HG03460 (cell line): Measurements from ENCODE around the gene LHX6.
A peak's percentile ranks its signal among the peaks of the same experiment; 100 is the strongest.

ENCODE experiments used
- ATAC-seq: cut with Tn5 transposase; IDR thresholded peaks from one replicate; pipeline ENCODE4 v1.9.1; 2021; ENCODE audit not compliant: unreplicated experiment

Gene LHX6

DNA sequence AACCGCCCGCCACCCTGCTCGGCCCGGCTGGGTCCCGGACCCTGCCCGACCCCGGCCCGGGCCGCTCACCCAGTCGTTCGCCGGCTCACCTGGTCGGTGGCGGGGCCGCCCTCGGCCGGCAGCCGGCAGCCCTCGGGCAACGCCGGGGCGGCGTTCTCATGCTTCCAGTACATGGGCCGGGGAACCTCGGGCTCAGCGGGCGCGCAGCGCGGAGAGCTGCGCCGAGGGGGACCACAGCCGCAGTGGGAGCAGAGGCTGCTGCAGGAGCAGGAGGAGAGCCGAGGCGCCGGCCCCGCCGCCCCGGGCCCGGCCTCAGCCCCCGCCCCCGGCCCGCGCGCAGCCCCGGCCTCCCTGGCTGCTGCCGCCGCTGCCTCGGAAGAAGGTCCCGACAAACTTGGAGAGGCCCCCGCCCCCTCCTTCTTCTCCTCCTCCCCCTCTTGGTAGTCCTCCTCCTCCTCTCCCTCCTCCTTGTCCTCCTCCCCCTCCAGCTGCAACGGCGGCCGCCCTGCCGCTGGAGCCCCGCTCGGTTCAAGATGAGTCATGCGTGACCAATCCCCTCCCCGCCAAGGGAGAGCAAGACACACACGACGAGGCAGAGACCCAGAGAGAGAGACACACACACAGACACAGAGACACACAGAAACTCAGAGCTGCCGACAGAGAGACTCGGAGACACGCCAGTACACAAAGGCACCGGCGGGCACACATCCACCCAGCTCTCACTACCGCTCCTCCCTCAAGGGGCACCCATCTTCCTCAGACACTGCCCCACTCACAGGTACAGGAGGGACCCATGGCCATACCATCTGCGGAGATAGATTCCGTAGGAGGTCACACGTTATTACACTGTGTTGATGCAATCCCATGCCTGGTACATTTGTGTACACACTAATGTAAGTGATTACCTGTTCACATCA is at the start of gene LHX6:
Gene LHX6, minus strand, starts transcription at position 390 of the 917 bp plus-strand sequence. Its CDS starts 217 bp downstream, at position 173.
- no peak for ATAC-seq

DNA sequence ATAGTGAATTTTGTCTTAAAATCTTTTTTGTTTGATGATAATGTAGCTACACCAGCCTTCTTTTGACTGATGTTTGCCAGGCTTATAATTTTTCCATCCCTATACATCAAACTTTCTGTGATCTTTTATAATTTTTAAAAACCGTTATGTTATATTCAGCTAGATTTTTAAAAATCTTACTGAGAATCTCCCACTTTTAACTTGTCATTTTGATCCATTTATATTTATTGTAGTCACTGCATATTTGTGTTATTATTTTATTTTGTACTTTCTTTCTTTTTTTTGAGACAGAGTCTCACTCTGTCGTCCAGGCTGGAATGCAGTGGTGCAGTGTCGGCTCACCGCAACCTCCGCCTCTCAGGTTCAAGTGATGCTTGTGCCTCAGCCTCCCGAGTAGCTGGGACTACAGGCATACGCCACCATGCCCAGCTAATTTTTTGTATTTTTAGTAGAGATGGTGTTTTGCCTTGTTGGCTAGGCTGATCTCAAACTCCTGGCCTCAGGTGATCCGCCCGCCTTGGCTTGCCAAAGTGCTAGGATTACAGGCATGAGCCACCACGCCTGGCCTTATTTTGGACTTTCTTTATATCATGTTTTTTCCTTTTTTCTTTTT is 48.6 kb upstream of the LHX6 start:
- ATAC-seq = no peak

DNA sequence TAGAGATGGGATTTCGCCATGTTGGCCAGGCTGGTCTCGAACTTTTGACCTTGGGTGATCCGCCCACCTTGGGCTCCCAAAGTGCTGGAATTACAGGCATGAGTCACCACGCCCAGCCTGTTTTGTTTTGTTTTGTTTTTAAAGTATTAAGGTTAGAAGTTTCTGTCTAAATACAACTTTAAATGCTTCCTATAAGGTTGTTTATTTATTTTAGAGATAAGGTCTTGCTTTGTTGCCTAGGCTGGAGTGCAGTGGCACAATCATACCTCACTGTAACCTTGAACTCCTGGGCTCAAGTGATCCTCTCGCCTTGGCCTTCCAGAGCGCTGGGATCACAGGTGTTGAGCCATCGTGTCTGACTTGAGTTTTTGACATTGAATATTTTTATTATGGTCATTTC is 47.3 kb upstream of the LHX6 start:
- ATAC-seq = no peak

DNA sequence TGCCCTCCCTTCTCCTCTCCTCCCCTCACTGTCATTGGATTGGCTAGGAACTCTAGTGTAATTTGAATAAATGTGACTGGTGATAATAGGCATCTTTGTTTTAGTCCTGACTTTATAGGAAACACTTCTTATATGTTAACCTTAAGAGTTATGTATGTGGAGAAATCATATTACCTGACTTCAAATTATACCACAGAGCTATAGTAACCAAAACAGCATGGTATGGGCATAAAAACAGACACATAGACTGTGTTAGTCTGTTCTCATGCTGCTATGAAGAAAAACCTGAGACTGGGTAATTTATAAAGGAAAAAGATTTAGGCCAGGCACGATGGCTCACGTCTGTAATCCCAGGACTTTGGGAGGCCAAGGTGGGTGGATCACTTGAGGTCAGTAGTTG is 45.3 kb upstream of the LHX6 start:
- ATAC-seq = no peak

DNA sequence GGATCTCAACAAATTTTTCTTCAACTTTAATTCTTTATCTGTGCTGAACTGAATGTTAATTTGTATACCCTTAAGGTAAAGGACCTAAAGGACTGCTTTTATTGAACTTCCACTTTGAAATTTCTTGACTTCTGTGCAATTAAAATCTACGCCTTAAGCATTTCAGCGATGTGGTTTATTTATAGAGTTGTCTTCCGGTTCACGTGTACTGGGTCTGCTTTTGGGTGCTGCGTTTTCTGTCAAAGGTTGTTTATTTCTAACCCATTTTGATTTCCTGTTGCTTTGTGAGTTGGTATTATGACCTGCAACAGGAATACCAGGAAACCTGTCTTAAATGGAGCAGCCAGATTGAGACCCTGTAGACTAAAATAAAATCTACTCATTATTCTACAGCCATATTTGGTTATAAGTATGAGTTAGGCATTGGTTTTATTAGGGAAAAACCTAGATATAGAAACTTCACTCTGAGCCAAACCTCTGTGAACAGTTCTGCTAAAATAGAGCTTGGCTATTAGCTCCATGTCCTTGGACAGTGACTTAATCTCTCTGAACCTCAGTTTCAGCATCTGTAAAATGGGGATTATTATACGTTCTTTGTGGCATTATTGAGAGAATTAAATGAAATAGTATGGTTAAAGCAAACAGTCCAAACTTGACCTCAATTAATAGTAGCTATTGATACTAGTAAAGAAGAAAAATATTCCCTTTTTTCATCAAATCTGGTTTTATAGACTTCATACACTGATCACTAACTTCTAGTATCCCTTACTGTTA is 39.5 kb upstream of the LHX6 start:
- ATAC-seq = no peak

DNA sequence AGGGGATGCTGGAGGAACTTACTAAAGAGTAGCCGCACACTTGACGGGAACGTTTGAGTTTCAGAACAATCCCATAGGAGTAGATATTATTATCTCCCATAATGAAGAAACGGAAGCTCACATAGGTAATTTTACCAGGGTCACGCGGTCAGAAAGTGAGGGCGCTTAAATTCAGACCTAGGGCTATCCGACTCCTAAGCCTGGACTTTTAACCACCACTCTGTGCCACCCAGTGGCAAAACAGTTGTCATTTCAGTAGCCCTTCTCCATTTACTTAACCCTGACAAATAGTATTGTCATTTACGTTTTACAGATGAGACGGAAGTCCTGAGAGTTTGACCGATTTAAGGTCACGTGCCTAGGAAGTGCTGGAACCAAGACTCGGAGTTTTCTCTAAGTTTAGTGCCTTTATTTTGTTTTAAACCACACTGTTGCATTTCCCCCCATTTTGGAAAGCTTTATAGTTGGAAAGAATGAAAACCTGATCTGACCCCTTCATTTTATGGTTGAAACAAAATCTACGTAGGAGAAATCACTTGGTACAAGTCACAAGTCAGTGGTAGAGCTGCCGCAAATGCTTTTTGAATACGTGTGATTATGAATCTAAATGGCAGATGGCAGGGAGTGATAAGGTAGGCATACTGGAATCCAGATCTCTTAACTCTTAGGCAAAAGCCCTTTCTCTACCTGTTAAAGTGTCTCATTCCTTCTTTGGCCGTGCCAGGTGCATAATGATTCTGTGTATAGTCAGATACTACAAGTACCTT is 36.6 kb upstream of the LHX6 start:
- peak; percentile 29 for ATAC-seq

DNA sequence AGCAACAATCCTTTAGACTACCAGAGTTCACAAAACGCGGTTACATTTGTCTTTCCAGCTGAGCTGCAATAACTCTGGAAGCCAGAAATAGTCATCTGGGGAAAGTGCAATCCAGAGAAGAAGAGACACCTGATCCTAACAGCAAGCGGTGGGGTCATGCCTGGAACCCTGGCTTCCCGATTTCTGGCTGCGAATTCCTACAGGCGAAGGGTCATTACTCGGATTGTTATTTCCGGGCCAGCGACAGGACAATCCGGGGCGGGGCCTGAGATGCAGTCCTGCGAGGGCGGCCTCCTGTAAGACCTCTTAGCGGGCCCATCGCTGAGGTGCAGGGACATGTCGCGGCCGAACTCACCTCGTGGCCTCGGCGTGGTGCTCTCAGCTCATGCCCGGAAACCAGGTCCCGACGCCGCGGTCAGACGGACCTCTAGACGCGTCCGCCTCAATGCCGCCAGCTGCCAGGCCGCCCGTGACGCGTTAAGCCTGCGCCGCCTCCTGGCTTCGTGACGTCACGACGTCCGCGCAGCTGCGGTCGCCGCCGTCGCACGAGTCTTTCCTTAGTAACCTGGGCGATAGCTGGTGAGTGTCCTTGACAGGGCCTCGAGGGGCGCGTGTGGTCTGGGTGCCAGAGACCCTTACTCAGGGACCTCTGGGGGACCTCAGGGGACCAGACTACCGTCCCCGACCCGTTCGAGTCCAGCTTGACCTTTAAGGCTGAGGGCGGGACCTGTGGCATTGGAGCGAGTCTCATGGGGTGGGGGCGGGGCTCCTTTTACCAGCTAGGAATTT is 35.8 kb upstream of the LHX6 start, which contains the start of the genes MRRF and RBM18:
Gene MRRF, plus strand, starts transcription at position 523 of the 789 bp plus-strand sequence. CDS start 6,010 bp downstream, outside the sequence.
Gene RBM18, minus strand, starts transcription at position 481 of the 789 bp plus-strand sequence. CDS start 3,348 bp downstream, outside the sequence.
- peak; percentile 80 for ATAC-seq

DNA sequence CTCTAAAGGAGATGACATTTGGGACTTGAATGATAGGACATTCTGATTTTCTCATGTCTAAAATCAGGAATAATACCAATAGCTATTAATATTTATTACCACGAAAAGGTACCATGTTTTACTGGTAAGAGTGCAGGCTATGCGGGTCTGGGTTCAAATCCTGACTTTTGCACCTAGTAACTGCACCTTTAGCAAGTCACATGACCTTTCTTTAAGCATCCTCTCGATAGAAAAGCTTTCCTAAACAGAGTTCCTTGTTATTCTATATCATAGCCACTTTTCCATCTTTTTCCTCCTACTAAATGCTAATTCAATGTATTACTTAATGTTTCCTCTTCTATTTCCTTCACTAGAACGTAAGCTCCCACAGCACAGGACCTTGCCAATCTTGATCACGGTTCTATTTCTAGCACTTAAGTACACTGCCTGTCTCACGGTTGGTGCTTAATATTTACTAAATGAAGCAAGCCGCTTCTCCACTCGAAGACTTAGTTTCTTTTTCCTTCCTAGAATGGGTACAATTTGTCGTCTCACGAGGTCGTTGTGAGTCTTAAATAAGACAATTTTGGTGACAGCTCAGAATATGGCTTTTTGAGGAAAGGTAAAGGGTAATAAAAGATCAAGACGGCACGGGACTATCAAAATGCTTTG is 35.1 kb upstream of the LHX6 start:
- no peak for ATAC-seq

DNA sequence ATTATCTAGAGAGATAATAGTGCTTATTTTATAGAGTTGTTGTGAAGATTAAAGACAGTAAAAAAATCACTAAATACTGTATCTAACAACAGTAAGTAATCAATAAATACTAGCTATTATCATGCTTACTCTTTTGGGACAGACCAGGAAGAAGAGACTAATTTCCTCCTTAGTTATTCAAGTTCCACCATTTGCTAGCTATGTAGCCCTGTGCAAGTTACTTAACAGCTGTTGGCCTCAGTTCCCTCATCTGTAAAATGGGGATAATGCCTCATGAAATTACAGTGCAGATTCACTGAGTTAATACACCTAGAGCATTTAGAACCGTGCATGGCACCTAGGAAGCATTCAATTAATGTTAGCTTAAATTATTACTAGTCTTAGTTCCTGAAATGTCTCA is 33.3 kb upstream of the LHX6 start:
- no peak for ATAC-seq

DNA sequence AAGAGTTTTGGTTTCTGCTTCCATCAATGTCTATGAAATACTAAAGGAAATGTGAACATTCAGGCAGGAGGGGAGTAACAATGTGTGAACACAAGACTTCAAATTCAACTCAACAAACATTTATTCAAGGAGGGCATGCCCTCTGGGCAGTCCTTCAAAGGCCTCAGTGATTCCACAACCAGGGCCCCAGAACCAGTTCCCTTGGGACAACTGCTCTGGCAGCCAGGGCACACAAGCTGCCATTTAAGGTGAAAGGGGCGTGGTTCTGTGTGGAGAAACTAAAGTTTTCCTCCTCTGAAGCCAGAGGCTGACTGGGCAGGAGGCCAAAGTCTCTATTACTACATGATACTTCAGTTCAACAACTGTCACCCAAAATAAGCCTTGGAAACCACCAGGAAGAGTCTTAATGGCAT is 32.7 kb upstream of the LHX6 start:
- ATAC-seq = no peak

DNA sequence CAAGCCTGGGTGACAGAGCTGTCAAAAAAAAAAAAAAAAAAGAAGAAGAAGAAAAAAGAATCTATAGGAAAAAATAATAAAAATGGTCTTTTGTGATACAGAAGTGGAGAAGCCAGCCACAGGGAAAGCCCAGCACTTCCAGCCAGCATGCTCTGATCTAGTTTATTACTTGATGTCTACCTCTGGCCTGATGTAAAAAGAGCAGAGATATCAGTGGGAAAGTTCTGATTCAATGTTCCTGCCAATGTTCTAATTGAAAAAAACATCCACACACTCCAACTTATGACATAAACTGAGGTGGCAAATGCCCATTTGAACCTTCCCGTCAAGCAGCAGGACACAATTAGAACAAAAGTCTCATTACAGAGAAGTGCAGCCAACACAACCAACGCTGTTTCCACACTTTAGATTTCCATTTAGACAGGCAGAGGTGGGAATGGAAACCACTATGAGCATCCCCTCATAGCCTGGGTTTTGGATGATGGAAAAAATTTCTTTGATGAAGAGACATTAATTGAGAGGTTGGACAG is 30.2 kb upstream of the LHX6 start:
- ATAC-seq = no peak

DNA sequence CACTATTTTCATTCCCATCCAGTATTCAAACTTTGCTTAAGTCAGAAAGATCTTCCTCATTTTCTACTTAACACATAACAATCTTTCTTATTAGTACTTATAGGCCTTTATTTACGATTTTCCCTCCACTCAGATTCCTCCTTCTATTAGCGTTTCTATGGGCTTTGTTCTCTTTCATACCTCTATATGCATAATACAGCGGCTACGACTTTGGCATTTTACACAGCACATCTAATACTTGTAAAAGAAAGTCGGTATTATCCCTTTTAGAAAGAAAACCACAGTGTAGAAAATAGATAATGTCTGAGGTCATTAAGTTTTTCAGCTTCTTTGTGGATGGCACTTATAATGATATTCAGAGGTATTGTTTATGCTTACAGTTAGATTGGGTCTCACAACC is 27.4 kb upstream of the LHX6 start:
- ATAC-seq = no peak

DNA sequence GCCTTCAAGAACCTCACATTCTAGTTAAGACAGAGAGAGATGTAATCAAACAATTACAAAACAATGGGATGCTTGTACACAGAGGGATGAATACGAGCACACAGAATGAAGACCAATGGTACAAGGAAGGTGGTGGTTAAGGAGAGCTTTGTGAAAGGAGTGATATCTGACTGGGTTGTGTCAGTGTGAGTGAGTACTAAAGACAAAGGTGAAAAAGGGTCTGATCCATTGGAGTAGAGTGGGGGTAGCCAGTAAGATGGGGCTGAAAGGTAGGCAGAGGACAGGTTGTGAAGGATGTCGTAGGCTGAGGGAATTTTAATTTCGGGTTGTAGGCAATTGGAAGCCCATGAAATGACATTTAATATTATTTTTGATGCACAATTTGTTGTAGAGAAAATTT is 26.0 kb upstream of the LHX6 start:
- no peak for ATAC-seq

DNA sequence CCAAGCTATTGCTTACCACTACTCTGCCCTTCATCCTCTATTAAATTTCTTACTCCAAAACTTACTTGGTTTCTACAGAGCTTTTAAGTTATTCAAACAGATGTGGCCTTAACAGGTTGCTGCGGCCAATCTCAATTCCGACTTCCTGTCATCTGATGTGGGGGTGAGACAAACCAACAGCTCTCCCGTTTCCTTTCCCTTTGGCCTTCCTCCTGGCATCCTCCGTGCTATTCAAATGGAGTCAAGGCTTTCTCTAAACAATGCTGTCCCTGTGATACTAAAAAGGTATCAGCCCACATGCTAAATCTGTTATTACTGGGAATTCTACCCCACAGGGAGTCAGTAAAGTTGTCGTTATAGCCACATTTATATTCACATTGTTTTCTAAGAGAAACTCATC is 24.0 kb upstream of the LHX6 start:
- no peak for ATAC-seq

DNA sequence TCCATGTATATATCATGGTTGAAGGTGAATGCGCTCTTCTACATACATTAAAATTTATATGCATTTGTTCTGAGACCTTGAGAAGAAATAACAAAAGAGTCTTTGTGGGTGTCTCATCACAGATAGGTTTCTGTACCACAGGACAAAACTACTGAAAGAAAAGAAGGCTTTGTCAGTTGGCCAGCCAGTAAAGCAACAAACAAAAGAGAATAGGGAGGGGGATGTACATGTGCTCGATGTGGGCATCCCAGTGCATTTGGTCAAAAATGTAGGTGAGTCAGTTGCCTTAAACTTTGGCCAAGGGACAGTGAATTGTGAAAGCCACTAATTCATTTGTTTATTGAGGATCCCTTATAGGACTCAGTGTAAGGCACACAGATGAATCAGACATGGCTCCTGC is 22.6 kb upstream of the LHX6 start:
- no peak for ATAC-seq

DNA sequence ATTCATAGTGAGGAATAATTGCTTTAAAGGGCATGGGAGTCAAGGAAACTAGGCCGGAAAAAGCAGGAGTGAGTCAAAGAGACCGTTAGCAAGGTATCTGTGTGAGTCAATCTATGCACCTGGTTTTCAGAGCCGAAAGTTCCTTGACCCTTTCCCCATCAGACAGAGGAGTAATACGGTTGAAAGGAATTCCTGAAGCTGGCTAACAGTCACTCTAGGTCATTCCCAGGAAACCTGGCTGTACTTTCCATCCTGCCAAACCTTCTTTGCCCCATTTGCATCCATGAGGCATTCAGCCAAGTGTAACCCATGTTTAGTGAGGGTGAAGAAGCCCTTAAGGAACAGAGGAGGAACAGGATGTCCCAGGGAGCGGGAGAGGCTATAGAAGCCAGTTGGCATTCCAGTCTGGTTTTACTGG is 19.7 kb upstream of the LHX6 start:
- no peak for ATAC-seq

DNA sequence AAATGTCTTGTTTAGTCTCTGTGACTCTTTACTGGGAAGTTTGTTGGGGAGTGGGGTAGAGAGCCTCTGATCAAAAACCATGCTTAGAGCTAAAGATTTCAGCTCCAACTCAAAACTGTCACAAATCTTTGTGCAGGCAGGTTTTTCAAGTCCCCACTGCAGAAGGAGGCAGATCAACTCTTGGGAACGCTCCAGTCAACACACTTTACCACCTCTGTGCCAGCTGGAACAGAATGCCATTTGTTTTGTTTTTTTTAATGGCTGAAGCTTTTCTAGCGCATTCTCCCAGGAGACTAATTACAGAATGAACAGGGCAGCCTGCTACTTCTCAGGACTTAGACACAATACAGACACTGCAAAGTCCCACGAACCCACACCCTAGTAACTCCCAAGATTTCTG is 17.9 kb upstream of the LHX6 start:
- ATAC-seq = no peak

DNA sequence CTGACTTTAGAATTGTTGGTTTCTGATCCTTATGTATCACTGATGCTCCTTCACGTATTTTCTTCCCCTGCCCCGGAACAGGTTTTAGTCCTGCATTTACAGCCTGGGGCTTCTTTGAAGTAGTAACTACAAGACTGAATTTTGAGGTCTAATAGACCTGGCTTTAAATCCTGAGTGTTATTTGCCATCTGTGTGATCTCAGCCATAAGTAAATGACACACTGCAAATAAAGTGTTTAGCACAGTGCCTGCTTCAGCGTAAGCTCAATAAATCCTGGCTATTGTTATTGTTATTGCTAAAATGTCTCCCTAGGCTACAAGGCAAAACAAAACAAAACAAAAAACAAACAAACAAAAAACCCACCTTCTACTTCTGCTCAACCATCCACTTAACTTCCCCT is 15.6 kb upstream of the LHX6 start:
- ATAC-seq = no peak

DNA sequence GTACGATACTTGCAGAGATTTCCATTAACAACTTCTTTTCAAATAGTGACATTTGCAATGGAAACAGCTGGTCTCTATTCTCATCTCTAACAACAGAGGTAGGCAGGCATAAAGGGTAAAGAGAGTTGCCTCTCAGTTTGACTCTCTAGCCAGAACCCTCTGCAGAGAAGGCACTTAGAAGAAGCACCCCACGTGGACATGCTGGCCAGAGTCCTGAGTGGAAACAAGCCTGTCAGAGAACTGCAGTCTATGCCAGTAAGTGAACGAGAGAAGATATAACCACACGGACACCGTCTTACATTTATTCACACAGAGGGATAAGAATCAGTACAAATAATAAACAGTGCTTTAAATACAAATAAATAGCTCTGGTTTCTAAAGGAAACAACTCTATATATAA is 11.0 kb upstream of the LHX6 start:
- ATAC-seq = no peak
